Stimulated activated CD8-positive, alpha-beta memory T cell treated with anti-CD3 and anti-CD28 coated beads, Interleukin-12 subunit alpha, Interleukin-12 subunit beta, amount 100 ng/mL, for 4 hours (primary cell): ENCODE data around the gene PTPRT.

Source experiments
- DNase-seq: peaks from one replicate; pipeline ENCODE4 v3.0.0-alpha.2; 2020; ENCODE audit warnings: low read depth

PTPRT gene

DNA sequence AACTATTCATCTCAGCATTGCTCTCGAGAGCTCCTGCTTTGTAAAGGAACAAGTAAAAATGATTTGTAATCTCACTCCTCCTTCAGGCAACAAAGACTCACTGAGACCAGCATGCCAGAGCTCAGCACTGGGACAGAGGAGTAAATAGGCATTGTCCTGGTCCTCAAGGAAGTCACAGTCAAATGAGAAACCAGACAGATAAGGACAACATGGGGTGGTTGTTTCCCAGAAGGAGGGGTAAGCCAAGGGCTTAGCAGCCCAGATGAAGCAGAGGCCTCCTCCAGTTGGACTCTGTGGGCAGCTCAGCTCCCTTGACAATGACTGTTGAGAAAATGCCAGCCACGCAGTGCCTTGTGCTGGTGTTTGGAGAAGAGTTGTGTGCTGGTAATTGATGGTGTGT lies 1145.8 kb downstream of the PTPRT start:
- no peak for DNase-seq

DNA sequence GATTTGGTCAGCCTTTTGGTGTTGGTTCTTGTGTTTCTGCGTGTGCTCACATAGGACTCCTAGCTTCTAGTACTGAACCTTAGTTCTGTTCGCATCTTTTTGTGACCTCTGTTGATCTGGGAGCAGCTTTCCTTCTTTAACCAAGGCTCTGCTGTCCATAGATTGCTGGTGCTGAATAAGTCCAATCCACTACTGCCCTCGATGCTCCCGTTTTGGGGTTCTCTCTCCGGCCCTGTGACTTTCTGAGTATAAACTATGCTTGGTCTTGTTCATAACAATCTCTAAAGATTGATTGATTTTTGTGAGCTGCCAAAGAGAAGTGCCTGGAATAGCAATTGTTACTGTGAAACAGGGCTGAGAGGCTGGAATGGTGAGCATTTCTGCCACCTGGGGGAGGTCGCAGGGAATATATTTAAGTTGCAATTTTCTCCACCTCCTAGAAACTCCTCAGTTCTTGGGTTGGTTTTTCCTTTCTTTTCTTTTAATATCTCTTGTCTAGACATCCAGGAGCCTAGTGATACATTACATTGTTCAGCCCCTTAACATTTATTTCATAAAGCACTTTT lies 1148.6 kb downstream of the PTPRT start:
- no peak for DNase-seq

DNA sequence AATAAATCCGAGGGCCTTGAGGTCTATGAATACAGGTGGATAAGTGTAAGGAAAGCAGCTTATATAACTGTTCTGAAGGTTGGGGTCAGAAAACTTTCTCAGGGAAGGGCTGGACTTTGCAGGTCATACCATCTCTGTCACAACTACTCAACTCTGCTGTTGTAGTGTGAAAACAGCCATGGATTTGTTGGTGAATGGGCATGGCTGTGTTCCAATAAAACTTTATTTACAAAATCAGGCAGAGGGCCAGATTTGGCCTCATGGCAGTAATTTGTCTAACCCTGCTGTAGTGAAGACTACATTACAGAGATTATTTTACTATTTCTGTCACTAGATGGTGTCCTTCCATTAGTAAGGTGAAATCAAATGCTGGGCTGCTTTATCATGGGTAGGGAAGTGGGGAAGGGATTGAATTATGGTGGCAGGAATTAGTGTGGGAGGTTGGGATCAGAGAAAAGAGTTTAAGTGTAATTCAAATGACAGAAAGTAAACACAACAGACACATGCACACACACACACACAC lies 1161.9 kb downstream of the PTPRT start:
- DNase-seq: no peak

DNA sequence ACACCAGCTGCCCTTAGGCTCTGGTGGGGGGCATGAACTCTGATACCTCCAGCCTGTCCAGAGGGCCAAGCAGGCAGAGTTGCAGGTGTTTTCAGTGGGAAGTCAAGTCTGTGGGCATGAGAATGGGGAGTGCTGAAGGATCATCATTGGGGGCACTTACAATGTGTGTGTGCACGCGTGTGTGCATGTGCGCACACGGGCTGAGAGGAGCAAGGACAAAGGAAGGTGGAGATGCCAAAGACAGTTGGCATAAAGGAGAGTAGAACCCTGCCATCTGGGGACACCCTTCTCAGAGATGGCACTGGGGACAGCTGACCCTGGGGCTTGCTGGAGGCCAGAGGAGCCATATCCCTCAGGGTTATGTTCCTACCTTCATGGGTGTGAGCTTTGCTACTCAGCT lies 1163.1 kb downstream of the PTPRT start:
- no peak for DNase-seq

DNA sequence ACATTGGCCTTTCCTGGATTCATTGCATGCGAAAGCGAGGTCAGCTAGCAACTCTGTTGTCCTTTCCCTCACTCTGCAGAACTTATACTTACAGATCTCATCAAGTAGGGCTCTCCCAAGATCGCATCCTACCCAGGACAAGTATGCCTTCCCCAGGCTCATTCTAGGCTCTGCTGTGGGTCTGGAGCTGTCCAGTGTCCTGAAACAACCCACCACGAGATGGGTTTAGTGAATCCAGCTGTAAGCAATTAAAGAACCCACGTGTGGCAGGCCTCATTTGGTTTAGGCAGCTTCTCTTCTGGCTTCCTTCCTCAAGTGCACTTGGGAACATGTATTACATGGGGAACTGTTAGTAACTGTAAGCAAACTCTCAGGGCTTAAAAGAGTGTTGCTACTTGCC lies 1165.1 kb downstream of the PTPRT start:
- DNase-seq: no peak
